ENCODE measurements around the gene GALP. TPM values are rescaled to one million over a fixed set of nuclear protein-coding genes. Genes with fewer than 3 reads are reported as not detected.

GALP gene
- total and polyA plus RNA-seq, 2 experiments from 2014 or later, result not detected

DNA sequence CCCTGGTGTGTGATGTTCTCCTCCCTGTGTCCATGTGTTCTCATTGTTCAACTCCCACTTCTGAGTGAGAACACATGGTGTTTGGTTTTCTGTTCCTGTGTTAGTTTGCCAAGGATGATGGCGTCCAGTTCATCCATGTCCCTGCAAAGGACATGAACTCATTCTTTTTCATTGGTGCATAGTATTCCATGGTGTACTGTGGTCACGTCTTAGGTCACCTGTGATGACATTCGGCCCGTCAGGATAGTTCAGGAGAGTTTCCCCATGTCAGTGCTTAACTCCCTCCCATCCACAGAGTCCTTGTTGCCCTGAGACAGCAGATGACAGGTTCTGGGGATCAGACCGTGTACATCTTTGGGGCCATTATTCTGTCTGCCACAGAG lies 26.2 kb upstream of the GALP start:
- H3K9me3 Mint-ChIP-seq, result peaks cover 5% of the 10 kb centered on the region; the same call in 2 of the 3 replicates
- H3K36me3 ChIP-seq (ENCODE audit: insufficient read depth), result no peaks in the 10 kb centered on the region; the same call in 1 of the 2 replicates
- TF ChIP-seq ZNF331 (CRISPR knock-in tag; IDR thresholded peaks at IDR 0.05; ENCODE audit: low read depth), result no peak
- TF ChIP-seq, protein P1, sequence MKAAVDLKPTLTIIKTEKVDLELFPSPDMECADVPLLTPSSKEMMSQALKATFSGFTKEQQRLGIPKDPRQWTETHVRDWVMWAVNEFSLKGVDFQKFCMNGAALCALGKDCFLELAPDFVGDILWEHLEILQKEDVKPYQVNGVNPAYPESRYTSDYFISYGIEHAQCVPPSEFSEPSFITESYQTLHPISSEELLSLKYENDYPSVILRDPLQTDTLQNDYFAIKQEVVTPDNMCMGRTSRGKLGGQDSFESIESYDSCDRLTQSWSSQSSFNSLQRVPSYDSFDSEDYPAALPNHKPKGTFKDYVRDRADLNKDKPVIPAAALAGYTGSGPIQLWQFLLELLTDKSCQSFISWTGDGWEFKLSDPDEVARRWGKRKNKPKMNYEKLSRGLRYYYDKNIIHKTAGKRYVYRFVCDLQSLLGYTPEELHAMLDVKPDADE (IDR thresholded peaks at IDR 0.05), result no peak
- no peak for TF ChIP-seq POLR2AphosphoS5 (IDR thresholded peaks at IDR 0.05; ENCODE audit: low read depth)
- no peak for TF ChIP-seq ZNF114 (CRISPR knock-in tag; IDR thresholded peaks at IDR 0.05)
- no peak for TF ChIP-seq CREB1 (CRISPR knock-in tag; IDR thresholded peaks at IDR 0.05; ENCODE audit: low read depth)
- TF ChIP-seq, protein P2, sequence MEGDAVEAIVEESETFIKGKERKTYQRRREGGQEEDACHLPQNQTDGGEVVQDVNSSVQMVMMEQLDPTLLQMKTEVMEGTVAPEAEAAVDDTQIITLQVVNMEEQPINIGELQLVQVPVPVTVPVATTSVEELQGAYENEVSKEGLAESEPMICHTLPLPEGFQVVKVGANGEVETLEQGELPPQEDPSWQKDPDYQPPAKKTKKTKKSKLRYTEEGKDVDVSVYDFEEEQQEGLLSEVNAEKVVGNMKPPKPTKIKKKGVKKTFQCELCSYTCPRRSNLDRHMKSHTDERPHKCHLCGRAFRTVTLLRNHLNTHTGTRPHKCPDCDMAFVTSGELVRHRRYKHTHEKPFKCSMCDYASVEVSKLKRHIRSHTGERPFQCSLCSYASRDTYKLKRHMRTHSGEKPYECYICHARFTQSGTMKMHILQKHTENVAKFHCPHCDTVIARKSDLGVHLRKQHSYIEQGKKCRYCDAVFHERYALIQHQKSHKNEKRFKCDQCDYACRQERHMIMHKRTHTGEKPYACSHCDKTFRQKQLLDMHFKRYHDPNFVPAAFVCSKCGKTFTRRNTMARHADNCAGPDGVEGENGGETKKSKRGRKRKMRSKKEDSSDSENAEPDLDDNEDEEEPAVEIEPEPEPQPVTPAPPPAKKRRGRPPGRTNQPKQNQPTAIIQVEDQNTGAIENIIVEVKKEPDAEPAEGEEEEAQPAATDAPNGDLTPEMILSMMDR (conservative IDR thresholded peaks at IDR 0.05; ENCODE audit: low read depth in 2 of 2), result no peak
- TF ChIP-seq EZH2phosphoT487 (IDR thresholded peaks at IDR 0.05; ENCODE audit: unreplicated experiment), result no peak

DNA sequence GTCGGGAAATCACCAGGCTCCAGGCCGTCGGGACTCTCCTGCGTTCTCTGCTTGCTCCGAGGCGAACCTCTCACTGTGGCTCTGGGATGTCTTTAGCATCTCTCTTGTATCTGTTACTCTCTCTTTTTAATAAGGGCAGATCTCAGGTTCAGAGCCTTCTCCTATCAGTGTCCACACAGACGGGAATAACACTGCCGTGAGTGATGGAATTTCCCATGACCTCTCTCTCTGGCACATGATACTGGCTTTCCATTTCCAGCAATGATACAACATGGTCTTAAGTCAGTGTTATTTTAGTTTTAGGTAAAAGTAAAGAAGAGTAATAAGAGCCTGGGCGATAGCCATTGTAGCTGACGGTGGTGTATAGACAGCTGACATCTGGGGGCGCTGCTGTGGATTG lies 25.4 kb upstream of the GALP start:
- 0 out of 2 replicates have a peak, but pooled peaks cover 4% of the 10 kb centered on the region for H4K20me1 ChIP-seq (replicated peaks; ENCODE audit: insufficient read depth)
- ATAC-seq (no peak), DNase-seq (ENCODE audit: low spot score) (no peak)
- H3K4me3 ChIP-seq, result no peak overlapping the region
- H3K27ac ChIP-seq (ENCODE audit: low read depth), result no peak overlapping the region
- no peaks in the 10 kb centered on the region; the same call in 1 of the 2 replicates for H3K36me3 ChIP-seq (ENCODE audit: insufficient read depth)
- H3K4me1 ChIP-seq (ENCODE audit: insufficient read depth), result peaks cover 16% of the 10 kb centered on the region
- Mint-ChIP-seq H3K27me3 (ENCODE audit: insufficient read depth, low read depth, poor library complexity) (peaks cover 5% of the 10 kb centered on the region), H3K9me3 (peaks cover 5% of the 10 kb centered on the region; the same call in 2 of the 3 replicates), H3K4me3 (no peak overlapping the region), H3K4me1 (peaks cover 18% of the 10 kb centered on the region), H3K36me3 (ENCODE audit: low read depth) (peaks cover 43% of the 10 kb centered on the region), H3K27ac (no peak overlapping the region)
- H3K79me2 ChIP-seq (replicated peaks; ENCODE audit: insufficient read depth), result peaks cover 20% of the 10 kb centered on the region
- H3K4me2 ChIP-seq, result no peak overlapping the region
- H2AFZ ChIP-seq, result no peak overlapping the region
- H3K27me3 ChIP-seq (ENCODE audit: insufficient read depth), result no peaks in the 10 kb centered on the region
- 0 out of 2 replicates have a peak, but pooled peaks cover 4% of the 10 kb centered on the region for H3K9me2 ChIP-seq (ENCODE audit: insufficient read depth)
- peaks cover 15% of the 10 kb centered on the region for H3F3A ChIP-seq (replicated peaks; ENCODE audit: low read depth)
- TF ChIP-seq EZH2 (IDR thresholded peaks at IDR 0.05; ENCODE audit: low read depth, unreplicated experiment) (no peak), ZNF114 (CRISPR knock-in tag; IDR thresholded peaks at IDR 0.05) (no peak), EZH2phosphoT487 (IDR thresholded peaks at IDR 0.05; ENCODE audit: unreplicated experiment) (no peak), NANOG (IDR thresholded peaks at IDR 0.05; ENCODE audit: borderline replicate concordance) (no peak), JUNB (IDR thresholded peaks at IDR 0.05; ENCODE audit: unreplicated experiment) (no peak), POLR2AphosphoS5 (IDR thresholded peaks at IDR 0.05; ENCODE audit: low read depth) (no peak), ZNF331 (CRISPR knock-in tag; IDR thresholded peaks at IDR 0.05; ENCODE audit: low read depth) (no peak), CREB1 (CRISPR knock-in tag; IDR thresholded peaks at IDR 0.05; ENCODE audit: low read depth) (no peak), STAT1 (IDR thresholded peaks at IDR 0.05; ENCODE audit: unreplicated experiment) (no peak)
- TF ChIP-seq, protein P3, sequence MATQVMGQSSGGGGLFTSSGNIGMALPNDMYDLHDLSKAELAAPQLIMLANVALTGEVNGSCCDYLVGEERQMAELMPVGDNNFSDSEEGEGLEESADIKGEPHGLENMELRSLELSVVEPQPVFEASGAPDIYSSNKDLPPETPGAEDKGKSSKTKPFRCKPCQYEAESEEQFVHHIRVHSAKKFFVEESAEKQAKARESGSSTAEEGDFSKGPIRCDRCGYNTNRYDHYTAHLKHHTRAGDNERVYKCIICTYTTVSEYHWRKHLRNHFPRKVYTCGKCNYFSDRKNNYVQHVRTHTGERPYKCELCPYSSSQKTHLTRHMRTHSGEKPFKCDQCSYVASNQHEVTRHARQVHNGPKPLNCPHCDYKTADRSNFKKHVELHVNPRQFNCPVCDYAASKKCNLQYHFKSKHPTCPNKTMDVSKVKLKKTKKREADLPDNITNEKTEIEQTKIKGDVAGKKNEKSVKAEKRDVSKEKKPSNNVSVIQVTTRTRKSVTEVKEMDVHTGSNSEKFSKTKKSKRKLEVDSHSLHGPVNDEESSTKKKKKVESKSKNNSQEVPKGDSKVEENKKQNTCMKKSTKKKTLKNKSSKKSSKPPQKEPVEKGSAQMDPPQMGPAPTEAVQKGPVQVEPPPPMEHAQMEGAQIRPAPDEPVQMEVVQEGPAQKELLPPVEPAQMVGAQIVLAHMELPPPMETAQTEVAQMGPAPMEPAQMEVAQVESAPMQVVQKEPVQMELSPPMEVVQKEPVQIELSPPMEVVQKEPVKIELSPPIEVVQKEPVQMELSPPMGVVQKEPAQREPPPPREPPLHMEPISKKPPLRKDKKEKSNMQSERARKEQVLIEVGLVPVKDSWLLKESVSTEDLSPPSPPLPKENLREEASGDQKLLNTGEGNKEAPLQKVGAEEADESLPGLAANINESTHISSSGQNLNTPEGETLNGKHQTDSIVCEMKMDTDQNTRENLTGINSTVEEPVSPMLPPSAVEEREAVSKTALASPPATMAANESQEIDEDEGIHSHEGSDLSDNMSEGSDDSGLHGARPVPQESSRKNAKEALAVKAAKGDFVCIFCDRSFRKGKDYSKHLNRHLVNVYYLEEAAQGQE (IDR thresholded peaks at IDR 0.05; ENCODE audit: unreplicated experiment), result no peak
- TF ChIP-seq, protein P1 (IDR thresholded peaks at IDR 0.05), result no peak
- TF ChIP-seq, protein P2 (conservative IDR thresholded peaks at IDR 0.05; ENCODE audit: low read depth in 2 of 2), result no peak

More for the DNA sequence above, 26.2 kb upstream of the GALP start:
- Histone ChIP-seq H3K4me1 (ENCODE audit: insufficient read depth) (peaks cover 16% of the 10 kb centered on the region), H3K27ac (ENCODE audit: low read depth) (no peak overlapping the region), H3K4me2 (no peak overlapping the region), H3K79me2 (replicated peaks; ENCODE audit: insufficient read depth) (peaks cover 27% of the 10 kb centered on the region), H3F3A (replicated peaks; ENCODE audit: low read depth) (peaks cover 15% of the 10 kb centered on the region), H2AFZ (no peak overlapping the region), H3K27me3 (ENCODE audit: insufficient read depth) (no peaks in the 10 kb centered on the region), H3K9me2 (ENCODE audit: insufficient read depth) (0 out of 2 replicates have a peak, but pooled peaks cover 4% of the 10 kb centered on the region), H3K4me3 (no peak overlapping the region), H4K20me1 (replicated peaks; ENCODE audit: insufficient read depth) (0 out of 2 replicates have a peak, but pooled peaks cover 7% of the 10 kb centered on the region)
- no peak overlapping the region for H3K4me3 Mint-ChIP-seq
- H3K36me3 Mint-ChIP-seq (ENCODE audit: low read depth), result peaks cover 41% of the 10 kb centered on the region
- H3K27ac Mint-ChIP-seq, result no peak overlapping the region
- peaks cover 18% of the 10 kb centered on the region for H3K4me1 Mint-ChIP-seq
- DNase-seq (ENCODE audit: low spot score) (no peak), ATAC-seq (no peak)
- H3K27me3 Mint-ChIP-seq (ENCODE audit: insufficient read depth, low read depth, poor library complexity), result peaks cover 5% of the 10 kb centered on the region
